ELR (cell line): Measurements from ENCODE around the gene EPM2A.

Experiments
- DNase-seq: peaks from one replicate; pipeline ENCODE4 v3.0.0-alpha.2; 2015; ENCODE audit warnings: low read depth

Gene EPM2A

DNA sequence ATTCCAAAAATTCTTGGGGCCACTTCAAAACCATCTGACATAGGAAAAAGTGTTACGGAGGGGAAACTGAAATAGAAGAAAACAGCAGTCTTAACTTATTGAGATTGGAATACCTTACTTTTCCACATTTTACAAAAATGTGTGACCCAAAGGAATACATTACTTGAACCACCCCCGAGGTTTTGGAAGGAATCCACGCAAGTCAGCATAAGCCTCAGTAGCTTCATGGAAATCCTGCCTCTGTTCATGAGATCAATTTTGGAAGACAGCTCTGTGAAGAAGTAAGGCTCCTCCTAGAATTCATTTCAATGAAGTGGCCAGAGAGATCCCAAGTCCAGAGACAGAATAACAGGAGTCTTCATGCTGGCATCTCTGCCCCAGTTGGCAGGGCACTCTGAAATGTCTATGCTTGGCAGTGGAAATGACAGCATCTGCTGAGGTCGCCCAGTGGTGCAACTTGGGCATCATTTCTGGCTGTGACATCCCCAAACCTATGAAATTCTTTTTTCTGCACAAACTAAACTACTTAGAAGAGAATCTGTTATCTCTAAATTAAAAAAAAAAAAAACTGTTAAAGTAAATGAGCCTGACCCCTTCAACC is 132.5 kb downstream of the EPM2A start:
- no peak for DNase-seq

DNA sequence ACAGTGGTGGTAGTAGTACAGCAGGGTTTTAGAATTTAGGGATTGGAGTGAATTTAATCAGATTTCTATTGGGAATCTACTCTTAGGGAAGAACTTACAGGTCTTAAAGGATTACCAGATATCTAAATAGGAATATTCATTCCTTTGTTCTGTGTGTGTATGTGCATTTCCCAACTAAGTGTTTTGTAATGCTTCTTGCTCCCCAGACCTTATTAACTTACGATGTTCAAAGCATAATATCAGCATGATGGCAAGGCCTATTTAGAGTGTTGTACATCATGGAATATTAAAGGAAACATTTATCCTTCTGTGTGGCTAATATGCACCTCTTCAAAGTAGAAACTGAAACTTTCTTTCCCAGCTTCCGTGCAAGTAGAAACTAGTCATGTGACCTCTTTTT is 133.9 kb downstream of the EPM2A start:
- DNase-seq: no peak

DNA sequence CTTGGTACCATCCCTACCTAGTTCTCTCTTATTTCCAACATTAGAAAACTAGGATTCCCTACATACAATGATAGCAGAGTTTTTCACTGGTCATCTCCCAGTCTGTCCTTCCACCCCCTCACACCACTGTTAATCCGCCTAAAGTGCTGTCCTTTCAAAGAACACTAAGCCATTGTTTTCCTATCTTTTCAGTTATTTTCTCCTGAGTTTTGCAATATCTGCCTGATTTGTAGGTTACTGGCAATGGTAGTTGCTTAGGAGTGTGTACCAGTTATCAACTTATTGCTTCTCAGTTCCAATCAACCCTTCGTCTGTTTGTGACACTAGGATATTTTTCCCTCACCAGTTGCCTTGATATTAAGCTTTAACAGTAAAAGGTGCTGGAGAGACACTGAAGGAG is 135.0 kb downstream of the EPM2A start:
- no peak for DNase-seq

DNA sequence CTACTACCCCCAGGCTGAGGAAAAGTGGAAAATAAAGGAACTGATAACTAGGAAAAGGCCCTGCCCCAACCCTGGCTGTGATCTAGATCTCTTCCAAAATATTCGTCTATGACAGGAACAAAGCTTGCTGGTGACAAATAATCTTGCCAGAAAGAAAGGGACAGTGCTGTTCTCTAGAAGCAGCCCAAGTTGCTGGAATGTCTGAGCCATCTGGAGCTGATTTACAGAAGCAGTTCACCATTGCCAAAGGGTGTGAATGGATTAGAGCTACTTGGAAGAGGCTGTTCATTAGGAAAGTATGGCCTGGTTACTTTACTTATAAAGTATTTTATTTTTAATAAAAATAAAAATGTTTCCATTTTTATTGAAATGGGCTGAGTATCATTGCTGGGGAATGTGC is 146.3 kb downstream of the EPM2A start:
- no peak for DNase-seq

DNA sequence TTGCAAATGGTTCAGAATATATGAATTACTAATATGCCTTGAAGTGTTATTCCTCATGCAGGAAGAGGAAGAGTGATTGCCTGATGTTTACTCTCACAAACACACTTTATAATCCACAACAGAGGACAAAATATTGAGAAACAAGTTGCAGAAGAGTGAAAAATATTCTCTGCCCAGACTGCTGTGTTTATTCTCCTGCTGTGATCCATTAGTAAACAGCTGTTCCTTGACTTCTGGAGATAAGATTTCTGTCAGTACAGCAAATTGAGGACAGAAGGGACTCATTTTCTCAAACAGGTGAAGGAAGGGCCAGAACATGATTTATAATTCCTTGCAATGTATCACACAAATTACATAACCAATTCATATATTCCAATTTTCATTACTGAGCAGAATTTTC is 148.0 kb downstream of the EPM2A start:
- no peak for DNase-seq

DNA sequence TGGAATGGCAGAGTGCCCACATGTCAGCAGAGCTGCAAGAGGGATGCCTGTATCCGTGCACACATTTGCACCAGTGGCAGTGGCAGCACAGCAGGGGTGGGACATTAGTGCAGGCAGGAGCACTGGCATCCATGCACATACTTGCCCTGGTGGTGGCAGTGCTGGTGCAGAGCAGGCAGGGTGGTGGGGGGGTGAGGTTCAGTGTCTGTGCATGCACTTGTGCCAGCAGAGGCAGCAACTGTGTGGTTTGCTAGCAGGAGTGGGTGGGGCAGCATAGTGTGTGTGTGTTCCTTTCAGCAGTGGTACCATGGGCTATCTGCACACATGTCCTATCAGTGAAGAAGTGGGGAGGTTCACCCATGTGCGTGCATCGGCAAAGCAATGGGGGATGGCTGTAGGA is 151.6 kb downstream of the EPM2A start:
- DNase-seq: no peak
